Measurements from ENCODE around the gene OR51E2. TPM values are rescaled to one million over a fixed set of nuclear protein-coding genes. Genes with fewer than 3 reads are reported as not detected.

The OR51E2 gene
- total RNA-seq, 1 experiment from 2014 or later = not detected

DNA sequence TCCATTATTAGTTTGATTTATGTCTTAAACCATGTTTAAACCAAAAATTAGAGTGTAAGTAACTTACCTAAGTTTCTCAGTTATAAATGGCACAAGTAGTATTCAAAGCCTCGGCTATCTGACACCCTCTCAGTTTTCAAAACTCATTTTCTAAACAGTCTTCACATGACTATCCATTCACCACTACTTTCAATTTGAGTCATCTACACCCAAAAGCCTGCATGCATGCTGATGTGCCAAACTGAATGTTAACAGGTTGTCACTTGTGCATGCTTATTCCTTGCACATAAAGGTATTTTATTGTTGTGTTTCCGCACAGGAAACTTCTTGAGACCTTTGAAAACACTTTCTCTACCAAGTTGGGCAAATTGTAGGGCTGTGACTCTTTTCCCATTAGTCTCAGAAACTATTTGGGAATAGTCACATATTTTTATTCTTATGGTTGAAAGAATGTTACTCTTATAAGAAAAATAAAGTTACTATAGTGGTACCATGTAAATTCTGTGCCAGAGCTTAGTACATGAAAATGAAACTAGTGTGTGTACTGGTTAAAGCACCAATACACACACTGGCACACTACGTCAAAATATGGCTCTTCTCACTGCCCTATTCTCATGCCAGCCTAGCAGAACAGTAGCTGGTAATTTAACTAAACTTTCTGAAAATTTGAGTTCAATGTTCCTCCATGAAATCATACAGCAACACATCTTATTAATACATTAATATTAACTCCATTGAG is 2.2 kb upstream of the OR51E2 start (continued):
- TF ChIP-seq, protein P1, sequence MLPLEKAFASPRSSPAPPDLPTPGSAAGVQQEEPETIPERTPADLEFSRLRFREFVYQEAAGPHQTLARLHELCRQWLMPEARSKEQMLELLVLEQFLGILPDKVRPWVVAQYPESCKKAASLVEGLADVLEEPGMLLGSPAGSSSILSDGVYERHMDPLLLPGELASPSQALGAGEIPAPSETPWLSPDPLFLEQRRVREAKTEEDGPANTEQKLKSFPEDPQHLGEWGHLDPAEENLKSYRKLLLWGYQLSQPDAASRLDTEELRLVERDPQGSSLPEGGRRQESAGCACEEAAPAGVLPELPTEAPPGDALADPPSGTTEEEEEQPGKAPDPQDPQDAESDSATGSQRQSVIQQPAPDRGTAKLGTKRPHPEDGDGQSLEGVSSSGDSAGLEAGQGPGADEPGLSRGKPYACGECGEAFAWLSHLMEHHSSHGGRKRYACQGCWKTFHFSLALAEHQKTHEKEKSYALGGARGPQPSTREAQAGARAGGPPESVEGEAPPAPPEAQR (CRISPR knock-in tag; IDR thresholded peaks at IDR 0.05) = no peak

DNA sequence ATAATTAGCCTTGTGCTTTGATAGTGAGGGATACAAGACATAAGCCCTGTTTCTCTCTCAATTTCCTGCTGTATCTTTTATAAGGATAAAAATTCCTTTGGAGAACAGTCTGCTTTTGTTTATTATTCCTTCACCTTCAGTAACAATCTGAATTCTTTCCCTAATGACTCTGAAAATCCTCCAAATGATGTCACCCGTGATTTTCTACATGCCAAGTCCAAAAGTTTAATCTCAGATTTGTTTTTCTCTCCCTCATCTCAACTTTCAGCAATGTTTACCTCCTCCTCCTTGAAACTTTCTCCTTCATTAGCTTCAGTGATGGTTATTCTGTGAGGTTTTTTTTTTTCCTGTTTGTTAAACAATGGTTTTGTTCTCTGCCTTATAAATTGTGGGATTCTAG is 2.2 kb downstream of the OR51E2 start:
- no peaks in the 10 kb centered on the region for H3K36me3 Mint-ChIP-seq
- TF ChIP-seq PRRX2 (CRISPR knock-in tag; IDR thresholded peaks at IDR 0.05) = no peak
- no peak for TF ChIP-seq ZNF232 (CRISPR knock-in tag; IDR thresholded peaks at IDR 0.05)
- no peak for TF ChIP-seq JUN (CRISPR knock-in tag; IDR thresholded peaks at IDR 0.05)
- no peak for TF ChIP-seq SP1 (CRISPR knock-in tag; conservative IDR thresholded peaks at IDR 0.05)
- TF ChIP-seq, protein P2, sequence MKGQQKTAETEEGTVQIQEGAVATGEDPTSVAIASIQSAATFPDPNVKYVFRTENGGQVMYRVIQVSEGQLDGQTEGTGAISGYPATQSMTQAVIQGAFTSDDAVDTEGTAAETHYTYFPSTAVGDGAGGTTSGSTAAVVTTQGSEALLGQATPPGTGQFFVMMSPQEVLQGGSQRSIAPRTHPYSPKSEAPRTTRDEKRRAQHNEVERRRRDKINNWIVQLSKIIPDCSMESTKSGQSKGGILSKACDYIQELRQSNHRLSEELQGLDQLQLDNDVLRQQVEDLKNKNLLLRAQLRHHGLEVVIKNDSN (CRISPR knock-in tag; IDR thresholded peaks at IDR 0.05) = no peak
- no peak for TF ChIP-seq EMX1 (CRISPR knock-in tag; IDR thresholded peaks at IDR 0.05)
- no peak for TF ChIP-seq MXD4 (CRISPR knock-in tag; IDR thresholded peaks at IDR 0.05; ENCODE audit: borderline replicate concordance)
- TF ChIP-seq NR3C1 (CRISPR knock-in tag; conservative IDR thresholded peaks at IDR 0.05; ENCODE audit: low read depth) = no peak
- no peak for TF ChIP-seq NR2C2 (CRISPR knock-in tag; IDR thresholded peaks at IDR 0.05)
- TF ChIP-seq, protein P3, sequence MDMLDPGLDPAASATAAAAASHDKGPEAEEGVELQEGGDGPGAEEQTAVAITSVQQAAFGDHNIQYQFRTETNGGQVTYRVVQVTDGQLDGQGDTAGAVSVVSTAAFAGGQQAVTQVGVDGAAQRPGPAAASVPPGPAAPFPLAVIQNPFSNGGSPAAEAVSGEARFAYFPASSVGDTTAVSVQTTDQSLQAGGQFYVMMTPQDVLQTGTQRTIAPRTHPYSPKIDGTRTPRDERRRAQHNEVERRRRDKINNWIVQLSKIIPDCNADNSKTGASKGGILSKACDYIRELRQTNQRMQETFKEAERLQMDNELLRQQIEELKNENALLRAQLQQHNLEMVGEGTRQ (CRISPR knock-in tag; IDR thresholded peaks at IDR 0.05) = no peak
- TF ChIP-seq FOXJ3 (CRISPR knock-in tag; IDR thresholded peaks at IDR 0.05; ENCODE audit: borderline replicate concordance) = no peak
- TF ChIP-seq, protein P4, sequence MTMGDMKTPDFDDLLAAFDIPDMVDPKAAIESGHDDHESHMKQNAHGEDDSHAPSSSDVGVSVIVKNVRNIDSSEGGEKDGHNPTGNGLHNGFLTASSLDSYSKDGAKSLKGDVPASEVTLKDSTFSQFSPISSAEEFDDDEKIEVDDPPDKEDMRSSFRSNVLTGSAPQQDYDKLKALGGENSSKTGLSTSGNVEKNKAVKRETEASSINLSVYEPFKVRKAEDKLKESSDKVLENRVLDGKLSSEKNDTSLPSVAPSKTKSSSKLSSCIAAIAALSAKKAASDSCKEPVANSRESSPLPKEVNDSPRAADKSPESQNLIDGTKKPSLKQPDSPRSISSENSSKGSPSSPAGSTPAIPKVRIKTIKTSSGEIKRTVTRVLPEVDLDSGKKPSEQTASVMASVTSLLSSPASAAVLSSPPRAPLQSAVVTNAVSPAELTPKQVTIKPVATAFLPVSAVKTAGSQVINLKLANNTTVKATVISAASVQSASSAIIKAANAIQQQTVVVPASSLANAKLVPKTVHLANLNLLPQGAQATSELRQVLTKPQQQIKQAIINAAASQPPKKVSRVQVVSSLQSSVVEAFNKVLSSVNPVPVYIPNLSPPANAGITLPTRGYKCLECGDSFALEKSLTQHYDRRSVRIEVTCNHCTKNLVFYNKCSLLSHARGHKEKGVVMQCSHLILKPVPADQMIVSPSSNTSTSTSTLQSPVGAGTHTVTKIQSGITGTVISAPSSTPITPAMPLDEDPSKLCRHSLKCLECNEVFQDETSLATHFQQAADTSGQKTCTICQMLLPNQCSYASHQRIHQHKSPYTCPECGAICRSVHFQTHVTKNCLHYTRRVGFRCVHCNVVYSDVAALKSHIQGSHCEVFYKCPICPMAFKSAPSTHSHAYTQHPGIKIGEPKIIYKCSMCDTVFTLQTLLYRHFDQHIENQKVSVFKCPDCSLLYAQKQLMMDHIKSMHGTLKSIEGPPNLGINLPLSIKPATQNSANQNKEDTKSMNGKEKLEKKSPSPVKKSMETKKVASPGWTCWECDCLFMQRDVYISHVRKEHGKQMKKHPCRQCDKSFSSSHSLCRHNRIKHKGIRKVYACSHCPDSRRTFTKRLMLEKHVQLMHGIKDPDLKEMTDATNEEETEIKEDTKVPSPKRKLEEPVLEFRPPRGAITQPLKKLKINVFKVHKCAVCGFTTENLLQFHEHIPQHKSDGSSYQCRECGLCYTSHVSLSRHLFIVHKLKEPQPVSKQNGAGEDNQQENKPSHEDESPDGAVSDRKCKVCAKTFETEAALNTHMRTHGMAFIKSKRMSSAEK (CRISPR knock-in tag; IDR thresholded peaks at IDR 0.05; ENCODE audit: borderline replicate concordance) = no peak
- no peak for TF ChIP-seq ZNF138 (CRISPR knock-in tag; conservative IDR thresholded peaks at IDR 0.05)
- no peak for TF ChIP-seq FOXK1 (CRISPR knock-in tag; IDR thresholded peaks at IDR 0.05)
- ATAC-seq (no peak), DNase-seq (ENCODE audit: low spot score) (no peak)
- no peaks in the 10 kb centered on the region for H3K4me1 Mint-ChIP-seq
- no peak overlapping the region for H3K4me3 Mint-ChIP-seq
- H3K27ac Mint-ChIP-seq = no peak overlapping the region
- ChIA-PET CTCF (no interaction called here), POLR2A (no interaction called here)
- H3K27me3 Mint-ChIP-seq (ENCODE audit: low read depth) = no peaks in the 10 kb centered on the region
- no peaks in the 10 kb centered on the region; the same call in 1 of the 2 replicates for H3K9me3 Mint-ChIP-seq

DNA sequence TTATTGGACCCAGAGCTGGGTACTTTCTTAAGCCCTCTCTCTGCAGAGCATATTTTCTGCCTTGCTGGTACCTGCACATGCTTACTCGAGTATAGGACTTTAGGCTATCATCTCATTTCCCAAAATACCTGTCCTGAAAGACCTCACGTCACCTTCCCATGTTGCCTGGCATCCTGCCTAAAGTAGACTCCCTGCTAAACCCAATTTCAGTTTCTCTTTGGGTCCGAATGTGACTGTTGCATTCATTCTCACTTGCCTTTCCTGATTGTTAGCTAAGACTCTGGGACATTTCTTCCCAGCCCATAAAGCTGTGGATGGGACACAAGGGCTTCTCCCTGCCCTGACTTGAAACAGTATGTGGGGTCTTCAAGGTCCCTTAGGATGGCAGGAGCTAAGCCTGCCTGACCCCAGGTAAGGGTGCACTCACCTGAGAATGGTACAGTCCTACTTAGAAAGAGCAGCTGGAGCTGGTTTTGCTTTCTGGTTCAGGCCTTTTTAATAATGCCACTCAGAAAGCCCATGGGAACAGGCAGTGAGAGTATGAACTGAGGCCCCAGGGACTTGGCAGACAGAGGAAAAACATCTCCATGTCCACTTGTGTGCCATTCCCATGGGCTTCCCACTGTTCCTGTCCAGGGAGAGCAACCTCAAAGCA is 12.9 kb downstream of the OR51E2 start:
- Mint-ChIP-seq H3K27me3 (ENCODE audit: low read depth) (no peaks in the 10 kb centered on the region), H3K27ac (no peak overlapping the region), H3K36me3 (no peaks in the 10 kb centered on the region), H3K9me3 (no peaks in the 10 kb centered on the region), H3K4me1 (no peaks in the 10 kb centered on the region), H3K4me3 (no peak overlapping the region)
- ATAC-seq (no peak), DNase-seq (ENCODE audit: low spot score) (no peak)
- ChIA-PET CTCF (no interaction called here), POLR2A (no interaction called here)
- TF ChIP-seq IRF2 (CRISPR knock-in tag; IDR thresholded peaks at IDR 0.05; ENCODE audit: borderline replicate concordance, low read depth) = no peak
- TF ChIP-seq CREB1 (CRISPR knock-in tag; IDR thresholded peaks at IDR 0.05) = no peak
- TF ChIP-seq, protein P3 (CRISPR knock-in tag; IDR thresholded peaks at IDR 0.05) = no peak
- TF ChIP-seq SMAD3 (CRISPR knock-in tag; IDR thresholded peaks at IDR 0.05; ENCODE audit: borderline replicate concordance) = no peak
- no peak for TF ChIP-seq FOXJ3 (CRISPR knock-in tag; IDR thresholded peaks at IDR 0.05; ENCODE audit: borderline replicate concordance)
- TF ChIP-seq, protein P5, sequence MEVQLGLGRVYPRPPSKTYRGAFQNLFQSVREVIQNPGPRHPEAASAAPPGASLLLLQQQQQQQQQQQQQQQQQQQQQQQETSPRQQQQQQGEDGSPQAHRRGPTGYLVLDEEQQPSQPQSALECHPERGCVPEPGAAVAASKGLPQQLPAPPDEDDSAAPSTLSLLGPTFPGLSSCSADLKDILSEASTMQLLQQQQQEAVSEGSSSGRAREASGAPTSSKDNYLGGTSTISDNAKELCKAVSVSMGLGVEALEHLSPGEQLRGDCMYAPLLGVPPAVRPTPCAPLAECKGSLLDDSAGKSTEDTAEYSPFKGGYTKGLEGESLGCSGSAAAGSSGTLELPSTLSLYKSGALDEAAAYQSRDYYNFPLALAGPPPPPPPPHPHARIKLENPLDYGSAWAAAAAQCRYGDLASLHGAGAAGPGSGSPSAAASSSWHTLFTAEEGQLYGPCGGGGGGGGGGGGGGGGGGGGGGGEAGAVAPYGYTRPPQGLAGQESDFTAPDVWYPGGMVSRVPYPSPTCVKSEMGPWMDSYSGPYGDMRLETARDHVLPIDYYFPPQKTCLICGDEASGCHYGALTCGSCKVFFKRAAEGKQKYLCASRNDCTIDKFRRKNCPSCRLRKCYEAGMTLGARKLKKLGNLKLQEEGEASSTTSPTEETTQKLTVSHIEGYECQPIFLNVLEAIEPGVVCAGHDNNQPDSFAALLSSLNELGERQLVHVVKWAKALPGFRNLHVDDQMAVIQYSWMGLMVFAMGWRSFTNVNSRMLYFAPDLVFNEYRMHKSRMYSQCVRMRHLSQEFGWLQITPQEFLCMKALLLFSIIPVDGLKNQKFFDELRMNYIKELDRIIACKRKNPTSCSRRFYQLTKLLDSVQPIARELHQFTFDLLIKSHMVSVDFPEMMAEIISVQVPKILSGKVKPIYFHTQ (CRISPR knock-in tag; IDR thresholded peaks at IDR 0.05) = no peak
- no peak for TF ChIP-seq GRHL2 (CRISPR knock-in tag; IDR thresholded peaks at IDR 0.05; ENCODE audit: insufficient replicate concordance, severe bottlenecking)
- no peak for TF ChIP-seq NFYB (CRISPR knock-in tag; conservative IDR thresholded peaks at IDR 0.05; ENCODE audit: low read depth)
- TF ChIP-seq CBFB (CRISPR knock-in tag; IDR thresholded peaks at IDR 0.05; ENCODE audit: low read depth) = no peak

Measured in WTC11 (cell line).